Measurements from ENCODE around the gene MAGEA6.

DNA sequence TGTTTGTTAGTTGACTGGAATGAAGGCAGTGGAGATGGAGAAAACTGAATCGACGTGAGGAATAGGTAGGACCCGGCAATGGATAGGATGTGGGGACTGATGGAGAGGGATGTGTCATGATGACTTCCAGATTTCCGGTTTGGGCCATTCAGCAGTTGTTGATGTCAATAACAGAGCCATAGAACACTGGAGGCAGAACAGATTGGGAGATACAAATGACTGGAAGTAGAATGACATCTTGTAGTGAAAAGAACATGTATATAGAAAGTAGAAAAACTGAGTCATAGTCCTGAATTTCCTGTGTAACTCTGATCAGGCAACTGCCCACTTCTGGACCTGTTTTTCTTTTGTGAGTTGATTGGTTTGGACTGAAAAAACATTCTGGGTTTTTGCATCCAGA lies 36.5 kb upstream of the MAGEA6 start:
- TF ChIP-seq CTCF (IDR thresholded peaks at IDR 0.05; ENCODE audit: low read depth, low read length): no peak
- no peak for TF ChIP-seq MYC (IDR thresholded peaks at IDR 0.05; ENCODE audit: low read depth, low read length)
- TF ChIP-seq POLR2A (IDR thresholded peaks at IDR 0.05; ENCODE audit: extremely low read depth, insufficient read length): no peak
- no peak for TF ChIP-seq MAX (IDR thresholded peaks at IDR 0.05; ENCODE audit: low read depth, low read length)

All from NB4 (cell line).